ENCODE data around the gene WEE2. TPM values are rescaled to one million over a fixed set of nuclear protein-coding genes. Genes with fewer than 3 reads are reported as not detected.
"Not testable (repeated sequence)": the region's sequence is repeated elsewhere in the genome, so short reads cannot be mapped to it uniquely, and the experiment has no call there.

The WEE2 gene
- total RNA-seq, 1 donor from 2014 or later = not detected

DNA sequence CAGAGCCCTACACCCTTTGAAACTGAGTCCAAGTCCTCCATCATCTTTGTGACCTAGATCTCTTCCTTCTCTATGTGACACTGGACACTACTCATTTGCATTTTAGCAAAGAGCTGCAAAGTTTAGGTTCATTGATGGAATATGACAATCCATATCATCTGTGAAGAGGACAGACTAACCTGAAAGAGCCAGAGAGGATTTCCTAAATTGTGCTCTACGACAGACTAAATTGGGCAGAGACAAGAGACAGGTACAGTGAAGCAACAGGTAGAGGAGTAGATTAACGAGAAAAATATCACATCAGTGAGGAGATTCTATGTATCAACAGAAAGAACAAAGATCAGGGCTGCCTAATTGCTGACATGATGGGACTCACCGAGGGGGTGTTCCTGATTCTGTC lies 55.6 kb downstream of the WEE2 start, which contains the start of gene TAS2R3:
Gene TAS2R3, plus strand, starts transcription at position 301 of the 400 bp plus-strand sequence. Its CDS starts 62 bp downstream, at position 363.
- no peaks in the 10 kb centered on the region for H3K27me3 ChIP-seq (ENCODE audit: control insufficient read depth, insufficient read depth, low read length)
- H3K36me3 ChIP-seq (ENCODE audit: control insufficient read depth, insufficient read depth, low read length) = peaks cover 4% of the 10 kb centered on the region
- TF ChIP-seq, protein P1, sequence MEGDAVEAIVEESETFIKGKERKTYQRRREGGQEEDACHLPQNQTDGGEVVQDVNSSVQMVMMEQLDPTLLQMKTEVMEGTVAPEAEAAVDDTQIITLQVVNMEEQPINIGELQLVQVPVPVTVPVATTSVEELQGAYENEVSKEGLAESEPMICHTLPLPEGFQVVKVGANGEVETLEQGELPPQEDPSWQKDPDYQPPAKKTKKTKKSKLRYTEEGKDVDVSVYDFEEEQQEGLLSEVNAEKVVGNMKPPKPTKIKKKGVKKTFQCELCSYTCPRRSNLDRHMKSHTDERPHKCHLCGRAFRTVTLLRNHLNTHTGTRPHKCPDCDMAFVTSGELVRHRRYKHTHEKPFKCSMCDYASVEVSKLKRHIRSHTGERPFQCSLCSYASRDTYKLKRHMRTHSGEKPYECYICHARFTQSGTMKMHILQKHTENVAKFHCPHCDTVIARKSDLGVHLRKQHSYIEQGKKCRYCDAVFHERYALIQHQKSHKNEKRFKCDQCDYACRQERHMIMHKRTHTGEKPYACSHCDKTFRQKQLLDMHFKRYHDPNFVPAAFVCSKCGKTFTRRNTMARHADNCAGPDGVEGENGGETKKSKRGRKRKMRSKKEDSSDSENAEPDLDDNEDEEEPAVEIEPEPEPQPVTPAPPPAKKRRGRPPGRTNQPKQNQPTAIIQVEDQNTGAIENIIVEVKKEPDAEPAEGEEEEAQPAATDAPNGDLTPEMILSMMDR (IDR thresholded peaks at IDR 0.05; ENCODE audit: insufficient read depth, low read length, severe bottlenecking) = no peak
- FAIRE-seq = no peak
- no peak within 1 kb of the TSS for H3K4me3 ChIP-seq (ENCODE audit: low read depth, low read length)
- no peak for DNase-seq (ENCODE audit: low read depth)

DNA sequence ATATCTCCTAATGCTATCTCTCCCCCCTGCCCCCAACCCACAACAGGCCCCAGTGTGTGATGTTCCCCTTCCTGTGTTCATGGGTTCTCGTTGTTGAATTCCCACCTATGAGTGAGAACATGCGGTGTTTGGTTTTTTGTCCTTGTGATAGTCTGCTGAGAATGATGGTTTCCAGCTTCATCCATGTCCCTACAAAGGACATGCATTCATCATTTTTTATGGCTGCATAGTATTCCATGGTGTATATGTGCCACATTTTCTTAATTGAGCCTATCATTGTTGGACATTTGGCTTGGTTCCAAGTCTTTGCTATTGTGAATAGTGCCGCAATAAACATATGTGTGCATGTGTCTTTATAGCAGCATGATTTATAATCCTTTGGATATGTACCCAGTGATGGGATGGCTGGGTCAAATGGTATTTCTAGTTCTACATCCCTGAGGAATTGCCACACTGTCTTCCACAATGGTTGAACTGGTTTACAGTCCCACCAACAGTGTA lies 62.0 kb downstream of the WEE2 start:
- not testable (repeated sequence) for H3K4me3 ChIP-seq (ENCODE audit: low read depth, low read length); H3K27me3 ChIP-seq (ENCODE audit: control insufficient read depth, insufficient read depth, low read length); FAIRE-seq; DNase-seq (ENCODE audit: low read depth); H3K36me3 ChIP-seq (ENCODE audit: control insufficient read depth, insufficient read depth, low read length)

DNA sequence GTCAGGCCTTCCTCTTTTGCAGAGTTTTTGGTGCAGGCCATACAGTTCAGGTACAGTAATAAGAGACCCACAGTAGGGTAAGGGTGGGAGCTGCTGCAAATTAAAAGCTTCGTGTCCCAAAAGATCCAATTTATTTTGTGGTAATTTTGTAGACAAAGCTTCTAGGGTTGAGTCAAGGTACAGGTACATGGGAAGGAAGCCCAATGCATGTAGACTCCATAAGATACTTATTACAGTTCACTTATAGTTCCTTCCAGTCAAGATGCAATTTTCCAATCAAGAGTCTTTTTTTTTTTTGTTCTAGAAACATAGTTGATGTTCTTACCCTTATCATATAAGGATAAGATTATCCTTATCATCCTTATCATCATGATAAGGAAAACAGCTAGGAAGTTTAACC lies 68.2 kb downstream of the WEE2 start, which contains the start of gene TAS2R4:
Gene TAS2R4, plus strand, starts transcription at position 301 of the 400 bp plus-strand sequence. CDS start 1,815 bp downstream, outside the sequence.
- FAIRE-seq (no peak), DNase-seq (ENCODE audit: low read depth) (no peak)
- Histone ChIP-seq H3K27me3 (ENCODE audit: control insufficient read depth, insufficient read depth, low read length) (no peaks in the 10 kb centered on the region), H3K4me3 (ENCODE audit: low read depth, low read length) (no peak within 1 kb of the TSS), H3K36me3 (ENCODE audit: control insufficient read depth, insufficient read depth, low read length) (no peaks in the 10 kb centered on the region)
- TF ChIP-seq, protein P1 (IDR thresholded peaks at IDR 0.05; ENCODE audit: insufficient read depth, low read length, severe bottlenecking) = no peak

Other genes starting within 250 kb of the WEE2 start
- 18.4 and 24.3 TPM in 2 replicates for gene AGK, start 156.9 kb upstream of the WEE2 start, total RNA-seq
- 19.2 and 21.8 TPM in 2 replicates for gene DENND11, start 6.2 kb upstream of the WEE2 start, total RNA-seq
- gene SSBP1, start 30.0 kb downstream of the WEE2 start, total RNA-seq = 126 and 162 TPM in 2 replicates
- 3.9 and 7.6 TPM in 2 replicates for gene TAS2R3, start 55.7 kb downstream of the WEE2 start, total RNA-seq
- gene TAS2R4, start 68.3 kb downstream of the WEE2 start, total RNA-seq = 1.8 and 5.4 TPM in 2 replicates
- gene TAS2R5, start 81.9 kb downstream of the WEE2 start, total RNA-seq = 3.9 and 5.1 TPM in 2 replicates
- gene PRSS37, start 133.1 kb downstream of the WEE2 start, total RNA-seq = not detected in 2 replicates
- gene OR9A4, start 208.0 kb downstream of the WEE2 start, total RNA-seq = 0.26 TPM in 1 of 2 replicates, not detected in the other
- not detected in 2 replicates for gene CLEC5A, start 238.6 kb downstream of the WEE2 start, total RNA-seq